ENCODE data around the gene TET1.
"Not testable (repeated sequence)": the region's sequence is repeated elsewhere in the genome, so short reads cannot be mapped to it uniquely, and the experiment has no call there.

TET1 gene

GRCh38 chr10:68717435-68717834 lies 157.3 kb downstream of the TET1 start:
- DNase-seq, result no peak

DNA sequence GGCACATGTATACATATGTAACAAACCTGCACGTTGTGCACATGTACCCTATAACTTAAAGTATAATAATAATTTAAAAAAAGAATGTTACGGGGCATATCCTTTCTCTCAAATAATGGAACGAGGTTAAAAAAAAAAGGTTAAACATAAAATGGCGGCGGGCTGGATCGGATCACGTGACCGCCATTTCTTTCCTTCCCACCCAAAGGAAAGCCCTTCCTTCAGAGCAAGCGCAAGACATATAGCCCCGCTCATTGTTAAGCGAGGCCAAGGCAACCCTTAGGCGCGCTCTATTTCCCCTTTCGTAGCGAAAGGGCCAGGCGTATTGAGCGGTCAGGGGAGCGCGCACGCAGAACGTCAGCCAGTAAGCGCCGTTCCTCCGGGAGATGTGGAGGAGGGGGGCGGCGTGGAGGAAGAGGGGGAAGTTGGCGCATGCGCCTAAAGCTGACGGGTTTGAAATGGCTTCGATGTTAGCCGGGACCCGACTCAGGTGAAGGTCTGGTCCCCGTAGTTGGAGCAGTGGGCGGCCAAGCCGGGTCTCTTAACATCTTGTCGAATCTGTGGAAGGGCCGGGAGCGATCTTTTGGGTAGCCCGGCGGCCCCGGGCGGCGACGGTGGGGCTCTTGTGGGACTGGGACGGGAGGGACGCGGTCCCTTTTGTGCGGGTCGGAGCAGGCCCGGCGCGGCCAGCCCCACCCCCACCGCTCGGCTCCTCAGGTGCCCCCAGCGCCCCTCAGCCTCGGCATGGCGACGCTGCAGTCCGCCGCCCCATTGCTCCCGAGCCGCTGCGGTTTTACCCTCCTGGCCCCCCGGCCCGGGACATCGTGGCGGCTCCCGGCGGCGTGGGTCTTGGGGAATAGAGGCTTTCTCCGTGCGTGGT lies 160.9 kb downstream of the TET1 start, which contains the start of gene CCAR1:
TSS of gene CCAR1 (plus strand) at position 447 of the 880 bp plus-strand sequence. CDS start 1,266 bp downstream, outside the sequence.
- peak; percentile 99 for DNase-seq

DNA sequence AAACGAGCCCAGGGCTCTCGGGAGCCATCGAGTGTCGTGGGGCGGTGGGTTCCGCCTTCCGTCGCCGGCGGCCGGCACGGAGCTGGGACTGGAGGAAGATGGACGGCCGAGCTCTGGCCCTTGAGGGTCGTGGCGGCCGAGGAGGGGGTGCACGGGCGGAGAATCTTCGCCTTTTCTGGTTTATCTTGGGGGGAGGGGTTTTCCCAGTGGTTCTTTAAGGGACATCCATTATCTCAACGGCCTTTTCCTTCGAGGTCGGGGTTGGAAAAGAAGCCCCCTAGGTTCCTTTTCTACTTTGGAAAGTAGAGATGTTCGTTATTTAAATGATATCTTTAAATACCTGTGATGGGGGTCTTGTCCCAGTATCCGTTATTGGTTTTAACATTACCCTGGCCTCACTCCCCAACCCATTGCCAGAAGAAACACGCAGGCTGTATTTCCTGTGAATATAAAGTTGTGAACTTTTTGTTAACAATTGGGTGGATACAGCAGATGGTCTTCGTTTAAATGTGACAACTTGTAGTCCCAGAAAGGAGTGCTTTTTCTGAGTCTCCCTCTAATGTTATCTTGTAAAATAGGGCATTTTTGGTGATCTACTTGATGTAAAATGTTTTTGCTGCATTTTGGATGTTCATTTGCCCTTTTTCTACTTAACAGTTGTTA lies 161.7 kb downstream of the TET1 start:
- DNase-seq, result no peak

- no peak for DNase-seq
Measured at GRCh38 chr10:68725016-68725415, 164.9 kb downstream of the TET1 start.

DNA sequence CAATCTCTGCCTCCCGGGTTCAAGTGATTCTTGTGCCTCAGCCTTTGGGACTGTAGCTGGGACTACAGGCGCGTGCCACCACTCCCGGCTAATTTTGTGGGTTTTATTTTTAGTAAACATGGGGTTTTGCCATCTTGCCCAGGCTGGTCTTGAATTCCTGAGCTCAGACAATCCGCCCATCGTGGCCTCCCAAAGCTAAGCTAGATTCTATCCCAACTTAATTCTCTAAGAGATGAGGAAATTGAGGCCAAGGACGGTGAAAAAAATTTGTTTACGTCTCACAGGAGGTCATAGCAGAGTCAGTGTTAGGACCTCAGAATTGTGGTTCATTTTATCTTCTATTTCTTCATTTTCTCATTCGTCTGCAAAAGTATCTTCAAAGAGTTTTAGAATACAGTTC lies 167.0 kb downstream of the TET1 start:
- DNase-seq, result no peak

- DNase-seq, result no peak
Measured at GRCh38 chr10:68732651-68733050, 172.5 kb downstream of the TET1 start.

GRCh38 chr10:68734349-68734748 lies 174.2 kb downstream of the TET1 start:
- no peak for DNase-seq

- DNase-seq, result no peak
Measured at GRCh38 chr10:68735119-68735518, 175.0 kb downstream of the TET1 start.

DNA sequence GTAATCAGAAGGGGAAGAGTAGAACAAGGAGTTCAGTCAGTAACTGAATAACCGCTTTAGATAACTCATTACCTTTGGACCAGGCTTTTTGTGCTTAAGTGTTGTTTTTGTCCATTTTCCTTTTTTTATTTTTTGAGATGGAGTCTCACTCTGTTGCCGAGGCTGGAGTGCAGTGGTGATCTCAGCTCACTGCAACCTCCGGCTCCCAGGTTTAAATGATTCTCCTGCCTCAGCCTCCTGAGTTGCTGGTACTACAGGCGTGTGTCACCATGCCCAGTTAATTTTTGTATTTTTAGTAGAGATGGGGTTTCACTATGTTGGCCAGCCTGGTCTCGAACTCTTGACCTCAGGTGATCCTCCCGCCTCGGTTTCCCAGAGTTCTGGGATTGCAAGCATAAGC lies 175.6 kb downstream of the TET1 start:
- DNase-seq, result not testable (repeated sequence)

- not testable (repeated sequence) for DNase-seq
Measured at GRCh38 chr10:68740676-68741075, 180.5 kb downstream of the TET1 start.

DNA sequence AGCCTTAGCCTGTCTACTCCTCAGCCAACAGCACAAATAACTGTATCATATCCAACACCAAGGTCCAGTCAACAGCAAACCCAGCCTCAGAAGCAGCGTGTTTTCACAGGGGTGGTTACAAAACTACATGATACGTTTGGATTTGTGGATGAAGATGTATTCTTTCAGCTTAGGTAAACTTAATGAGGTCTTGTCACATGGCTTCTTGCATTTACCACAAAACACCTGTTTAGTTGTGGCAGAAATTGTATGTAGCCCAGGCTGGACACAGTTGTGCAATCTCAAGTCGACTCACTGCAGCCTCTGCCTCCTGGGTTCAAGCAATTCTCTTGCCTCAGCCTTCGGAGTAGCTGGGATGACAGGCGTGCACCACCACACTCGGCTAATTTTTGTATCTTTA lies 182.3 kb downstream of the TET1 start:
- no peak for DNase-seq
